HCT116 (cell line): Measurements from ENCODE around the gene ENOSF1. TPM values are rescaled to one million over a fixed set of nuclear protein-coding genes. Genes with fewer than 3 reads are reported as not detected.

Experiments
- ATAC-seq: fragments of 200-7000 bp; cut with Tn5 transposase; 2 replicates; pipeline ENCODE4 v1.9.1; 2020; ENCODE audit warnings: mild to moderate bottlenecking, moderate library complexity
- BruUV-seq: library from RNA; stranded (reverse); fragments of 400-500 nt; replicated peaks from 2 replicates; lab custom pipeline; 2021; lab: Mats Ljungman, UMichigan
- CTCF ChIA-PET: fragments of 300-600 bp; sonication (Branson Sonifier 250); formaldehyde crosslinking; loops from one replicate; lab custom pipeline; 2021; ENCODE audit warnings: antibody characterized with exemption; lab: Charles Lee
- POLR2A ChIA-PET: fragments of 300-600, 350-600 bp; sonication (Branson Sonifier 250); formaldehyde crosslinking; loops from one replicate; lab custom pipeline; 2021; ENCODE audit warnings: antibody characterized with exemption; lab: Charles Lee
- RAD21 ChIA-PET, 2 experiments: fragments of 300-600 bp; sonication (Branson Sonifier 250); formaldehyde crosslinking; loops; one replicate each; lab custom pipeline; 2023; ENCODE audit warnings: low total read pairs in 2 of 2; ENCODE audit not compliant: uncharacterized antibody in 2 of 2, unreplicated experiment in 2 of 2, low non-redundant PET in 1 of 2; lab: Charles Lee
- DNase-seq: peaks from one replicate; pipeline ENCODE4 v3.0.0-alpha.2; 2010; ENCODE audit warnings: low read depth, low spot score
- H2AFZ ChIP-seq: fragments of 200-600 bp; shearing (Covaris generic), sonication (generic); 2 replicates; pipeline ENCODE4 v1.6.1; 2017; ENCODE audit warnings: low read depth, mixed run types, mixed read lengths, antibody characterized with exemption, low read length; ENCODE audit not compliant: poor library complexity, severe bottlenecking
- H3K27ac ChIP-seq: 2 replicates; pipeline ENCODE4 v1.5.1; 2012; ENCODE audit warnings: low read depth, low read length
- H3K27me3 ChIP-seq: fragments of 200-600 bp; sonication (generic); 2 replicates; pipeline ENCODE4 v1.6.1; 2016; ENCODE audit warnings: mixed run types, low read length, mixed read lengths; ENCODE audit not compliant: insufficient read depth
- H3K36me3 ChIP-seq, 2 experiments: fragments of 200-500 bp in 1 of 2; fragments of 200-600 bp in 1 of 2; sonication (Bioruptor generic) in 1 of 2; sonication (generic) in 1 of 2; 2 replicates each; pipeline versions ENCODE4 v1.5.1 to v1.6.1; 2014 to 2016; ENCODE audit warnings: low read length in 2 of 2, inconsistent platforms in 1 of 2, mixed read lengths in 1 of 2, mixed run types in 1 of 2; ENCODE audit not compliant: insufficient read depth in 2 of 2, control insufficient read depth in 1 of 2
- H3K4me1 ChIP-seq, 2 experiments: fragments of 200-600 bp in 1 of 2; sonication (generic) in 1 of 2; 2 replicates each; pipeline versions ENCODE4 v1.5.1 to v1.6.1; 2012 to 2017; ENCODE audit warnings: low read length in 2 of 2, inconsistent platforms in 1 of 2, mild to moderate bottlenecking in 1 of 2, mixed read lengths in 1 of 2, mixed run types in 1 of 2, moderate library complexity in 1 of 2; ENCODE audit not compliant: insufficient read depth in 2 of 2, control insufficient read depth in 1 of 2
- H3K4me2 ChIP-seq: fragments of 200-600 bp; sonication (generic); 2 replicates; pipeline ENCODE4 v1.6.1; 2017; ENCODE audit warnings: mixed run types, low read length, mixed read lengths
- H3K4me3 ChIP-seq, 2 experiments: fragments of 200-600 bp in 1 of 2; sonication (generic) in 1 of 2; replicated peaks in 1 of 2; 2 replicates each; pipeline ENCODE4 v1.5.1; 2011 to 2016; ENCODE audit warnings: low read length in 2 of 2, control low read depth in 1 of 2, low read depth in 1 of 2, mild to moderate bottlenecking in 1 of 2, mixed read lengths in 1 of 2, mixed run types in 1 of 2
- H3K79me2 ChIP-seq: fragments of 200-600 bp; sonication (generic); 2 replicates; pipeline ENCODE4 v1.6.1; 2017; ENCODE audit warnings: mild to moderate bottlenecking, mixed run types, low read length, moderate library complexity, mixed read lengths; ENCODE audit not compliant: insufficient read depth
- H3K9ac ChIP-seq: fragments of 200-600 bp; sonication (generic); 2 replicates; pipeline ENCODE4 v1.6.1; 2016; ENCODE audit warnings: low read length, mixed read lengths
- H3K9me2 ChIP-seq: fragments of 200-600 bp; sonication (generic), shearing (Covaris generic); 2 replicates; pipeline ENCODE4 v1.6.1; 2017; ENCODE audit warnings: mixed run types, mild to moderate bottlenecking, moderate library complexity; ENCODE audit not compliant: insufficient read depth
- H3K9me3 ChIP-seq, 2 experiments: fragments of 200-500 bp in 1 of 2; fragments of 200-600 bp in 1 of 2; sonication (Bioruptor generic) in 1 of 2; sonication (generic) in 1 of 2; 2 replicates each; pipeline ENCODE4 v1.6.1; 2014 to 2017; ENCODE audit warnings: low read length in 2 of 2, mixed read lengths in 2 of 2, inconsistent platforms in 1 of 2, low read depth in 1 of 2, mild to moderate bottlenecking in 1 of 2, mixed run types in 1 of 2, moderate library complexity in 1 of 2; ENCODE audit not compliant: control insufficient read depth in 1 of 2, insufficient read depth in 1 of 2
- H4K20me1 ChIP-seq: fragments of 200-600 bp; sonication (generic), shearing (Covaris generic); 2 replicates; pipeline ENCODE4 v1.6.1; 2017; ENCODE audit warnings: mixed run types, mild to moderate bottlenecking, moderate library complexity; ENCODE audit not compliant: insufficient read depth
- CEBPB ChIP-seq: IDR thresholded peaks from 2 replicates; pipeline ENCODE4 v1.6.1; 2012; ENCODE audit warnings: low read depth
- JUND ChIP-seq: IDR thresholded peaks from 2 replicates; pipeline ENCODE4 v1.6.1; 2012
- POLR2A ChIP-seq: IDR thresholded peaks from 2 replicates; pipeline ENCODE4 v1.7.0; 2011; ENCODE audit warnings: borderline replicate concordance; ENCODE audit not compliant: insufficient read depth, insufficient read length; ENCODE audit errors: extremely low read depth
- ZNF274 ChIP-seq: fragments of 200-500 bp; sonication (Bioruptor generic); IDR thresholded peaks from 2 replicates; pipeline ENCODE4 v1.6.1; 2014; ENCODE audit warnings: mild to moderate bottlenecking, low read depth, low read length, inconsistent platforms
- intact Hi-C: fragments of 100-400 bp; cut with micrococcal nuclease; formaldehyde crosslinking; loops from 2 replicates; pipeline ENCODE4 v1.10.0; 2022
- total RNA-seq: library from RNA; stranded (reverse); gene quantifications from one replicate; pipeline ENCODE4 v1.2.1, GENCODE V29; 2021; ENCODE audit not compliant: unreplicated experiment
- TF ChIP-seq, protein P1 (sequence below): IDR thresholded peaks from 2 replicates; pipeline ENCODE4 v1.6.1; 2012

The ENOSF1 gene
- total RNA-seq, 1 experiment from 2014 or later, result 90.0 TPM

- CTCF ChIA-PET, result no interaction called here
- Histone ChIP-seq H3K27ac (no peak overlapping the region), H4K20me1 (peaks cover 18% of the 10 kb centered on the region; the same call in 1 of the 2 replicates), H3K4me3 (no peak overlapping the region), H2AFZ (no peak overlapping the region), H3K36me3 (peaks cover 55 to 74% of the 10 kb centered on the region in 2 experiments), H3K4me1 (no peaks in the 10 kb centered on the region), H3K79me2 (peaks cover 48% of the 10 kb centered on the region), H3K27me3 (no peaks in the 10 kb centered on the region), H3K9me2 (no peaks in the 10 kb centered on the region), H3K9me3 (no peaks in the 10 kb centered on the region), H3K9ac (no peak overlapping the region), H3K4me2 (no peak overlapping the region)
- ATAC-seq (no peak), DNase-seq (no peak)
- no TSS peak for BruUV-seq
- intact Hi-C loops, result no loop called here
- no peak for TF ChIP-seq POLR2A
- TF ChIP-seq, protein P1, sequence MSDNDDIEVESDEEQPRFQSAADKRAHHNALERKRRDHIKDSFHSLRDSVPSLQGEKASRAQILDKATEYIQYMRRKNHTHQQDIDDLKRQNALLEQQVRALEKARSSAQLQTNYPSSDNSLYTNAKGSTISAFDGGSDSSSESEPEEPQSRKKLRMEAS, result no peak
- RAD21 ChIA-PET, result no interaction called here
- POLR2A ChIA-PET, result no interaction called here
These were observed 41.9 kb downstream of the ENOSF1 start for GRCh38 chr18:670522-670921.

- Histone ChIP-seq H4K20me1 (peaks cover 18% of the 10 kb centered on the region; the same call in 1 of the 2 replicates), H3K9me2 (no peaks in the 10 kb centered on the region), H3K4me1 (no peaks in the 10 kb centered on the region), H3K79me2 (peaks cover 48% of the 10 kb centered on the region), H3K4me2 (no peak overlapping the region), H3K36me3 (peaks cover 51 to 65% of the 10 kb centered on the region in 2 experiments), H3K27ac (no peak overlapping the region), H3K9me3 (no peaks in the 10 kb centered on the region), H3K27me3 (no peaks in the 10 kb centered on the region), H3K4me3 (no peak overlapping the region), H3K9ac (no peak overlapping the region), H2AFZ (no peak overlapping the region)
- TF ChIP-seq POLR2A (no peak), CEBPB (no peak), JUND (no peak), ZNF274 (no peak)
- DNase-seq (no peak), ATAC-seq (no peak)
- ChIA-PET POLR2A (no interaction called here), RAD21 (no interaction called here), CTCF (no interaction called here)
- intact Hi-C loops, result no loop called here
- BruUV-seq, result no TSS peak
These were observed 43.4 kb downstream of the ENOSF1 start for GRCh38 chr18:669077-669476.
